HL-60 (cell line): Measurements from ENCODE around the gene CACNA1C.

Experiments
- DNase-seq, 2 experiments: peaks; one replicate each; pipeline ENCODE4 v3.0.0-alpha.2; 2010 to 2020; ENCODE audit warnings: low read depth in 1 of 2, low spot score in 1 of 2
- H3K27ac ChIP-seq: fragments of 250-450 bp; sonication (Bioruptor Pico); replicated peaks from 2 replicates; pipeline ENCODE4 v1.5.1; 2020; ENCODE audit warnings: mild to moderate bottlenecking, moderate library complexity
- H3K27me3 ChIP-seq: fragments of 250-450 bp; sonication (Bioruptor Pico); 2 replicates; pipeline ENCODE4 v1.5.1; 2021; ENCODE audit warnings: mild to moderate bottlenecking, moderate library complexity; ENCODE audit not compliant: insufficient read depth, poor library complexity, severe bottlenecking
- H3K4me3 ChIP-seq: replicated peaks from 2 replicates; pipeline ENCODE4 v1.5.1; 2011; ENCODE audit warnings: mild to moderate bottlenecking, control low read depth, low read length; ENCODE audit not compliant: insufficient read depth
- GABPA ChIP-seq: IDR thresholded peaks from 2 replicates; pipeline ENCODE4 v1.6.1; 2012; ENCODE audit warnings: low read depth
- POLR2AphosphoS5 ChIP-seq: IDR thresholded peaks from 2 replicates; pipeline ENCODE4 v1.6.1; 2012; ENCODE audit warnings: low read depth
- SPI1 ChIP-seq: IDR thresholded peaks from 2 replicates; pipeline ENCODE4 v1.6.1; 2012; ENCODE audit warnings: low read depth, mild to moderate bottlenecking, borderline replicate concordance
- TF ChIP-seq, protein P1 (sequence below): IDR thresholded peaks from 2 replicates; pipeline ENCODE4 v1.6.1; 2012; ENCODE audit warnings: low read depth; ENCODE audit not compliant: insufficient replicate concordance
- TF ChIP-seq, protein P2 (sequence below): IDR thresholded peaks from one replicate; pipeline ENCODE4 v1.5.1; 2011; ENCODE audit warnings: low read length, control low read depth, inconsistent platforms; ENCODE audit not compliant: insufficient read depth

CACNA1C gene

DNA sequence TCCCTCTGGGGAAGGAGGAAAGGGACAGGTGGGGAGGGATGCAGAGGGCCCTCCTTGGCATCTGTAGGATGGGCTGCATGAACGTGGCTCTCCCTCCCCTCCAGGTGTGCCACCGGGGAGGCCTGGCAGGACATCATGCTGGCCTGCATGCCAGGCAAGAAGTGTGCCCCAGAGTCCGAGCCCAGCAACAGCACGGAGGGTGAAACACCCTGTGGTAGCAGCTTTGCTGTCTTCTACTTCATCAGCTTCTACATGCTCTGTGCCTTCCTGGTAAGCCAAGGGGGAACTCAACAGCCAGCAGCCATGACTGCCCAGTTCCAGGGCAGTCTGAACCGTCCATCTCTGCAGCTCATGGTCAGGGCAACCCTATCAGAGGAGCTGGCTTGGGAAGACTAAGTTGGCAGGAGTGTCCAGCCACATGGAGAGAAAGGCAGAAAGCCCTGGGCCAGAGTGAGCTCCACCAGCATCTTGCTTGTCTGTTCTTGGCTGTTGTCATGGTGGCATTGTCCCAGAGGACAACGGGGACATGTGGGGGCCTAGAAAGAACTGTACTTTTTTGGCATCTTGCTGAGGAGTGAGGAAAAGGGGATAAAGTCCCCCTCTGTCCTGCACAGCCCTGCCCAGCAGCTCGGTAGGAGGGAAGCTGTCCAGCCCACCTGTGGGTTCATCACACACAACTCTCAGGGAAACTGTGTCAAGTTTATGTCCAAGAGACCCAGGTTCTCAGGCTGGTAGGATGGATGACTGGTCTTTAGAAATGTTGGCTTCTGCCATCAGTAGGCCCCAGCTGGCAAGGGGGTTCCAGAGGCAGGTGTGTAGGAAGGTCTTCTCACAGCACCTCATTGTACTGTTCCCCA is 612.2 kb downstream of the CACNA1C start:
- TF ChIP-seq POLR2AphosphoS5 (no peak), SPI1 (no peak), GABPA (no peak)
- TF ChIP-seq, protein P1, sequence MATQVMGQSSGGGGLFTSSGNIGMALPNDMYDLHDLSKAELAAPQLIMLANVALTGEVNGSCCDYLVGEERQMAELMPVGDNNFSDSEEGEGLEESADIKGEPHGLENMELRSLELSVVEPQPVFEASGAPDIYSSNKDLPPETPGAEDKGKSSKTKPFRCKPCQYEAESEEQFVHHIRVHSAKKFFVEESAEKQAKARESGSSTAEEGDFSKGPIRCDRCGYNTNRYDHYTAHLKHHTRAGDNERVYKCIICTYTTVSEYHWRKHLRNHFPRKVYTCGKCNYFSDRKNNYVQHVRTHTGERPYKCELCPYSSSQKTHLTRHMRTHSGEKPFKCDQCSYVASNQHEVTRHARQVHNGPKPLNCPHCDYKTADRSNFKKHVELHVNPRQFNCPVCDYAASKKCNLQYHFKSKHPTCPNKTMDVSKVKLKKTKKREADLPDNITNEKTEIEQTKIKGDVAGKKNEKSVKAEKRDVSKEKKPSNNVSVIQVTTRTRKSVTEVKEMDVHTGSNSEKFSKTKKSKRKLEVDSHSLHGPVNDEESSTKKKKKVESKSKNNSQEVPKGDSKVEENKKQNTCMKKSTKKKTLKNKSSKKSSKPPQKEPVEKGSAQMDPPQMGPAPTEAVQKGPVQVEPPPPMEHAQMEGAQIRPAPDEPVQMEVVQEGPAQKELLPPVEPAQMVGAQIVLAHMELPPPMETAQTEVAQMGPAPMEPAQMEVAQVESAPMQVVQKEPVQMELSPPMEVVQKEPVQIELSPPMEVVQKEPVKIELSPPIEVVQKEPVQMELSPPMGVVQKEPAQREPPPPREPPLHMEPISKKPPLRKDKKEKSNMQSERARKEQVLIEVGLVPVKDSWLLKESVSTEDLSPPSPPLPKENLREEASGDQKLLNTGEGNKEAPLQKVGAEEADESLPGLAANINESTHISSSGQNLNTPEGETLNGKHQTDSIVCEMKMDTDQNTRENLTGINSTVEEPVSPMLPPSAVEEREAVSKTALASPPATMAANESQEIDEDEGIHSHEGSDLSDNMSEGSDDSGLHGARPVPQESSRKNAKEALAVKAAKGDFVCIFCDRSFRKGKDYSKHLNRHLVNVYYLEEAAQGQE, result no peak
- TF ChIP-seq, protein P2, sequence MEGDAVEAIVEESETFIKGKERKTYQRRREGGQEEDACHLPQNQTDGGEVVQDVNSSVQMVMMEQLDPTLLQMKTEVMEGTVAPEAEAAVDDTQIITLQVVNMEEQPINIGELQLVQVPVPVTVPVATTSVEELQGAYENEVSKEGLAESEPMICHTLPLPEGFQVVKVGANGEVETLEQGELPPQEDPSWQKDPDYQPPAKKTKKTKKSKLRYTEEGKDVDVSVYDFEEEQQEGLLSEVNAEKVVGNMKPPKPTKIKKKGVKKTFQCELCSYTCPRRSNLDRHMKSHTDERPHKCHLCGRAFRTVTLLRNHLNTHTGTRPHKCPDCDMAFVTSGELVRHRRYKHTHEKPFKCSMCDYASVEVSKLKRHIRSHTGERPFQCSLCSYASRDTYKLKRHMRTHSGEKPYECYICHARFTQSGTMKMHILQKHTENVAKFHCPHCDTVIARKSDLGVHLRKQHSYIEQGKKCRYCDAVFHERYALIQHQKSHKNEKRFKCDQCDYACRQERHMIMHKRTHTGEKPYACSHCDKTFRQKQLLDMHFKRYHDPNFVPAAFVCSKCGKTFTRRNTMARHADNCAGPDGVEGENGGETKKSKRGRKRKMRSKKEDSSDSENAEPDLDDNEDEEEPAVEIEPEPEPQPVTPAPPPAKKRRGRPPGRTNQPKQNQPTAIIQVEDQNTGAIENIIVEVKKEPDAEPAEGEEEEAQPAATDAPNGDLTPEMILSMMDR, result no peak
- Histone ChIP-seq H3K4me3 (no peak overlapping the region), H3K27ac (no peak overlapping the region), H3K27me3 (no peaks in the 10 kb centered on the region)
- DNase-seq, result no peak

DNA sequence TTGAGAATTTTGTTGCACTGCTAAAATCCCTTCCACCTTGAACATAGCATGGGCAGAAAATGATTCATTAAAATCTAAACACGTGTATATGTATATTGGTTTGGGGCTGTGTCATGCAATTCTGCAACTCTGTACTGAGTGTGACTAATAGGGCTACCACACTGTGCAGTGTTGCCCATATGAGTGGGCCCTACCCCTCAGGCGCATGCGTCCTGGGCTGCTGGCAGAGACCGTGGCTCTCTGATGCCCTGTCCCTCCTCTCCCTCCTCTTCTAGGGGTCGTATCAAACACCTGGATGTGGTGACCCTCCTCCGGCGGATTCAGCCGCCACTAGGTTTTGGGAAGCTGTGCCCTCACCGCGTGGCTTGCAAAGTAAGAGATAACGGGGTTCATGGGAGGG is 613.6 kb downstream of the CACNA1C start:
- DNase-seq, result no peak
- H3K27ac ChIP-seq, result no peak overlapping the region
- no peak overlapping the region for H3K4me3 ChIP-seq
- TF ChIP-seq SPI1 (no peak; the same call in 1 of the 2 replicates), POLR2AphosphoS5 (no peak)
- TF ChIP-seq, protein P1, result no peak
- TF ChIP-seq, protein P2, result no peak
- H3K27me3 ChIP-seq, result no peaks in the 10 kb centered on the region

DNA sequence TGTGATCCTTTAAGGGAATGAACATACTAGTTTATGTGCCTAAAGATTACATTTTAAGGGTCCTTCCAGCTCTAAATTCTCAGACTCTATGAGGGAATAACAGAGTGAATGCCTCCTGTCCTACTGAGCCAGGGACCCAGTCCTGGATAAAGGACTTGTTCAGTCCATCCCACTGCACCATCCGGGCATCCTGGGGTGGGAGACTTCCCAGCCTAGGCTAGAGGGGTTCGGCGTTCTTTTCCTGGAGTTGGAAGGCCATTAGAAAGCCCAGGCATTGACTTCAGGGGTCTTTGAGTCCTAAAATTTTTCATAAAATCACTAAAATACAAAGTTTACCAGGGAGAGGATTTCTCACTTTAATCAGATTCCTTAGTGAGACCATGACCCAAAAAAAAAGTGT is 614.1 kb downstream of the CACNA1C start:
- Histone ChIP-seq H3K4me3 (no peak overlapping the region), H3K27me3 (no peaks in the 10 kb centered on the region), H3K27ac (no peak overlapping the region)
- TF ChIP-seq, protein P2, result no peak
- TF ChIP-seq SPI1 (no peak), GABPA (no peak), POLR2AphosphoS5 (no peak)
- TF ChIP-seq, protein P1, result no peak
- no peak for DNase-seq
